ENCODE data around the gene BUB3. TPM values are rescaled to one million over a fixed set of nuclear protein-coding genes. Genes with fewer than 3 reads are reported as not detected.

BUB3 gene
- total RNA-seq, 1 donor from 2014 or later = 12.2 TPM

DNA sequence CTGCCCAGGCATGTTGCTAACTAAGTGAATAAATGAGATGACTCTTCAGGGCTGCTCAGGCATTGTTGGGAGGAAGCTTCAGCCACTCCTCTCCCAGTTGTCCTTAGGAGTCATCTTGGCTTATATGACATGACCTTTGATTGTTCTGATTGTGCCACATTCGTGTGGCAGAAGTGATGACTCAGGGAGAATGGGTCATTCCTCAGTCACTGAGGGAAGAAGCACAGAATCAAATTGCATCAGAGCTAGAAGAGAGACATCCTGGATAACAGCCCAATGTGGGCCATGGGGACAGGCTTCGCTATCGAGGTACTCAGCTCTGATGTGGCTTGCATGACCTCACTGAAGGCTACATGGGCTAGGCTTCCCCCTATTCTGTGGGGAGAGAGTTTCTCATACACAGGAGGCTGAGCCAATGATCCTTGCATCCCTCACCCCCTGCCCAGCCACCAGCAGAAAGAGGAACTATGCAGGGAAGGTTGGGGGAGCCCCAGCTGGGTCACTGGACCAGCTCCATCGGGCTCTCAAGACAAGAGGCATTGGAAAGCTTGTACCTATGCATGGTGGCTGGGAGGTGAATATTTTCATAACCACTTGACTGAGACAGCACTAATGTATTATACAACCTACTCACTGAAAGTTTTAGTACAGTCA, 24.5 kb upstream of the BUB3 start:
- peaks cover 16% of the 10 kb centered on the region for H3K27me3 ChIP-seq
- TF ChIP-seq, protein P1, sequence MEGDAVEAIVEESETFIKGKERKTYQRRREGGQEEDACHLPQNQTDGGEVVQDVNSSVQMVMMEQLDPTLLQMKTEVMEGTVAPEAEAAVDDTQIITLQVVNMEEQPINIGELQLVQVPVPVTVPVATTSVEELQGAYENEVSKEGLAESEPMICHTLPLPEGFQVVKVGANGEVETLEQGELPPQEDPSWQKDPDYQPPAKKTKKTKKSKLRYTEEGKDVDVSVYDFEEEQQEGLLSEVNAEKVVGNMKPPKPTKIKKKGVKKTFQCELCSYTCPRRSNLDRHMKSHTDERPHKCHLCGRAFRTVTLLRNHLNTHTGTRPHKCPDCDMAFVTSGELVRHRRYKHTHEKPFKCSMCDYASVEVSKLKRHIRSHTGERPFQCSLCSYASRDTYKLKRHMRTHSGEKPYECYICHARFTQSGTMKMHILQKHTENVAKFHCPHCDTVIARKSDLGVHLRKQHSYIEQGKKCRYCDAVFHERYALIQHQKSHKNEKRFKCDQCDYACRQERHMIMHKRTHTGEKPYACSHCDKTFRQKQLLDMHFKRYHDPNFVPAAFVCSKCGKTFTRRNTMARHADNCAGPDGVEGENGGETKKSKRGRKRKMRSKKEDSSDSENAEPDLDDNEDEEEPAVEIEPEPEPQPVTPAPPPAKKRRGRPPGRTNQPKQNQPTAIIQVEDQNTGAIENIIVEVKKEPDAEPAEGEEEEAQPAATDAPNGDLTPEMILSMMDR (IDR thresholded peaks at IDR 0.05) = no peak
- DNase-seq (ENCODE audit: low spot score in 2 of 2) = no peak
- H3K27ac ChIP-seq = no peak overlapping the region
- no peak overlapping the region for H3K4me3 ChIP-seq
- no peaks in the 10 kb centered on the region for H3K9me3 ChIP-seq
- no peaks in the 10 kb centered on the region for H3K36me3 ChIP-seq
- H3K4me1 ChIP-seq = peaks cover 1 to 7% of the 10 kb centered on the region in 2 donors
- intact Hi-C loops (cut with DNase I) = no loop called here

DNA sequence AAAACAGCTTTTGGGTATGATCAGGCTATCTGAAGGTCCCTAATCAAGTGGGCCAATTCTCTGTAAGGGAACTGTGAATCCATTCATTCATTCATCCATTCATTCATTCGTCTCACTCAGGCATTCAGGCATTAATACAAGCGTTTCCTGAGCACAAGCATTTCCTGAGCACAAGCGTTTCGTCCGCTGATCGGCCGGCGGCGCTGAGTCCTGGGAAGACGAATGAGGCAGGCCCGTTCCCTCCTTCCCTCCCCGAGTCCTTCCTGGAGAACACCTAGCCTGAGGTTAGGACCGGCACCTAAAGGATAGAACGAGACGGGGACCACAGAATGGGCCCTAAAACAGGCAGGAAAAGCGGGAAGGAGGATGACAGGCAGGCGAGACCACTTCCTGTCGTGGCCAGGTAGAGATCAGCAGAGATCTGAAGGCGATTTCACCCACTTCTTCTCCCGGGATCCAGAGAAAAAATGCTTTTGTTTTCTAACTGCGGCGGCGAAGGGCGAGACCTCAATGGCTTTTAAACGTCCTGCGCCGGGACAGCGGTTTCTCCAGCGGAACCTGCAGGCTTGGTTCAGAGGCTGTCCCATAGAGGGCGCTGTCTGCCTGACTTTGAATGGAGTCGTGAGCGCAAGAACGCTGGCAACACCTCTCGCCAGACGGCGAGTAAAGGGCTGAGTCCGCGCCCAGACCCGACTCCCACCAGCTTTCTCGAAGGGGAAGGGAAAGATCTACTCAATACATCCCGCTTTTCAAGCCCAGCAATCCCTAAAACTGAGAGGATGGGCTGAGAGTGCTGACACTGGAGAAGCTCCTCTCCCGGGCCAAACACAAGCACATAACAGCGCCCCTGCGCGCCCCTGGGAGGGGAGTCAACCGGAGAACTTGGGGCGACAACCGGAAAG, 21.4 kb upstream of the BUB3 start:
- peak overlapping the region; percentile 11 to 22 for H3K4me3 ChIP-seq
- H3K36me3 ChIP-seq = no peaks in the 10 kb centered on the region
- H3K9me3 ChIP-seq = no peaks in the 10 kb centered on the region
- intact Hi-C loops (cut with DNase I) = loop anchor here (1.0 kb wide), 1 partner anchor 426 kb away; no protein-coding TSS in a partner anchor
- H3K27me3 ChIP-seq = peaks cover 45% of the 10 kb centered on the region
- TF ChIP-seq, protein P1 (IDR thresholded peaks at IDR 0.05) = peak; percentile 66 to 91 (median 90)
- H3K4me1 ChIP-seq = peaks cover 15 to 36% of the 10 kb centered on the region in 2 donors
- DNase-seq (ENCODE audit: low spot score in 2 of 2) = peak in 1 of 2 donors; percentile 85
- H3K27ac ChIP-seq = no peak overlapping the region

DNA sequence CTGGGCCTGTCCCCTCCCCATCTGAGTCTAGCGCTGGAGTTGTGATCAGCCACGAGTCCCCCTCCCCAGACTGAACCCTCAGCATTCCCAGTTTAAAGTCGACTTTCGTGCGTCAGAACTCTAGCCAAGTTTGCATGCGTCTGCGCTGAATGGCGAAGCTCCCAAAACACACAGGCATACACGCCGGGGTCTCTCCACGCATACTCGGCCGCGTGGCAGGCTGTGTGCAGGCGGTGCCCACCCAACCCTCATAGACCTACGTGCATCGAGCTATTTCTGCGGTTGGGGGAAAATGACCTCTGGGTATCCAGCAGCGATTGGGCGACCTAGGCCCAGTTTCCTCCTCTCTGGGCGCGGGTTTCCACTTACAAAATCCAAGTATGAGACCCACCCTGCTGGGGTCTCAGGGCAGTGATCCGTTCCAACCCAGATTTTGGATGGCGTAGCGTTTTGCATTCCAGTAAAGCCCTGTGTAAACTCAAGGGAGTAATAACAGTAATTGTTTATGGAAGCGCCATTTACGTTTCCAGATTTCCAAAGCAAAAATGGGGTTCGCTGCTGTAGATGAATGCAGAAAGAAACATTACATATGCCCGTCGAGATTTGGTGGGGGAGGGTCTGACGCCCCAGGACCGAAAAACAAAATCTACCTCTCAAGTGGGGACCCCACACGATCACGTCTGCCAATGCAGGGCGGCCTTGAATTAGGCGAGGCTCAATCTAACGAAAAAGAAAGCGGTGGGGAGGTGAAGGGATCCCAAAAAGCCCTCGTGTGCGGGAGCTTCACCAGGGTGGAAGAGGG, 20.5 kb upstream of the BUB3 start:
- no peak for DNase-seq (ENCODE audit: low spot score in 2 of 2)
- H3K27me3 ChIP-seq = peaks cover 46% of the 10 kb centered on the region
- intact Hi-C loops (cut with DNase I) = loop anchor here (1.0 kb wide), 1 partner anchor 426 kb away; no protein-coding TSS in a partner anchor
- no peaks in the 10 kb centered on the region for H3K36me3 ChIP-seq
- H3K4me3 ChIP-seq = peak overlapping the region in 1 of 2 donors; percentile 7
- TF ChIP-seq, protein P1 (IDR thresholded peaks at IDR 0.05) = no peak
- peaks cover 15 to 36% of the 10 kb centered on the region in 2 donors for H3K4me1 ChIP-seq
- no peaks in the 10 kb centered on the region for H3K9me3 ChIP-seq
- H3K27ac ChIP-seq = no peak overlapping the region

DNA sequence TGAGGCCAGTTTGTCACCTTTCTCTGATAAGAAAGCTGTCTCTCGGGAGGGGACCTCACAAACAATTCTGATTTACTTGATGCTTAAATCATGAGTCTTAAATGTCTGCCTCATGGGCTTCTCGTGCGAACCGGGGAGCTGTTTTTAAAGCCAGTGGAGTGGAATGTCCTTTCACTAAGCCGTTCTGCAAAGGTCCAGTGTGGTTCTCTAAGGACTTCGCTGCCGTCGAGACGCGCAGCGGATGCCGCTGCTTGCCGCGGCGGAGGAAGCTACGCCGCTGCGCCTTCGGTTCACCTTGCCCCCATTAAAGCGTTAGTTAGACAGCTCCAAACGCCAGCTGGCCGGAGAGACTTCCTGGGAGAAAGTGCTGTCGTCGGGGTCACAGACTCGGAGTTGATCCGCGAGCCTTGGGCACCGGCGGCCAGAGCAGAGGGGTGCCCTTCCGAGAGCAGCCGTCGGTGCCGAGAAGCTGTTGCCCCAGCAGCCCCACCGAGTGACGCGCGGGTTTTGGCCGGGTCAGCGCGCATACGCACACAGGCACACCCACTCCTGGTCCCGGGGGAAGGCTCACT, 19.8 kb upstream of the BUB3 start:
- Histone ChIP-seq H3K4me1 (peaks cover 15 to 36% of the 10 kb centered on the region in 2 donors), H3K27me3 (peaks cover 52% of the 10 kb centered on the region), H3K4me3 (peak overlapping the region; percentile 7 to 40), H3K27ac (no peak overlapping the region), H3K36me3 (no peaks in the 10 kb centered on the region), H3K9me3 (no peaks in the 10 kb centered on the region)
- DNase-seq (ENCODE audit: low spot score in 2 of 2) = no peak
- intact Hi-C loops (cut with DNase I) = no loop called here
- TF ChIP-seq, protein P1 (IDR thresholded peaks at IDR 0.05) = no peak

DNA sequence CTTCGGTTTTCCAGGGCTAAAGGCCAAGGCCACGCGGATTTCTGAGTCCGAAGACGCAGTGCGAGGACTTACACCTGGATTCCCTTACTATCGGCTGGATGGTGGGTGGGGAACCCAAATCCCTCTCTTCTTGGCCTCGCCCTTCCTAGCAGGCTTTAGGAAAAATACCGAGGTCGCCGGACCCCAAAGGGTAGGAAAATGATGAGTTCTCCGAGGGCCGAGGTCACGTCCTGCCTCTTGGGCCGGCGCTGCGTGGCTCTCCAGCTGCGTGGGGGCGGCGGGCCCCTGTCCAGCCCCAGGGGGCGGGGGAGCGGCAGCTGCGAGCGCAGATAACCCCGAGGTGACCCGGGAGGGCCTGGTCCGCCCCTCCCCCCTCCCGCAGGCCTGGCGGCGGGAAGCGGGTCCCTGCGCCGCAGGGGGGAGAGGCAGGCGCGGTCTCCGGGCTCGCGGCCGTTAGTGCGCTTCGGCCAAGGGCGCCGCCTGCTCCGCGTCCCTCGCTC, 19.2 kb upstream of the BUB3 start:
- TF ChIP-seq, protein P1 (IDR thresholded peaks at IDR 0.05) = no peak
- no peaks in the 10 kb centered on the region for H3K9me3 ChIP-seq
- peak overlapping the region; percentile 40 to 54 for H3K4me3 ChIP-seq
- no peak for DNase-seq (ENCODE audit: low spot score in 2 of 2)
- no peak overlapping the region for H3K27ac ChIP-seq
- peaks cover 15 to 36% of the 10 kb centered on the region in 2 donors for H3K4me1 ChIP-seq
- intact Hi-C loops (cut with DNase I) = no loop called here
- H3K27me3 ChIP-seq = peaks cover 57% of the 10 kb centered on the region
- H3K36me3 ChIP-seq = no peaks in the 10 kb centered on the region
